GM12875 (cell line): ENCODE results near the gene CNDP1.

Experiments
- H3K4me3 ChIP-seq: one replicate; pipeline ENCODE4 v1.5.1; 2011; ENCODE audit warnings: low read depth, low read length, control low read depth
- CTCF ChIP-seq: IDR thresholded peaks from 2 replicates; pipeline ENCODE4 v1.5.1; 2011; ENCODE audit warnings: low read depth, mild to moderate bottlenecking, control low read depth, inconsistent platforms, low read length, moderate library complexity, borderline replicate concordance; ENCODE audit not compliant: insufficient read depth

Gene CNDP1

GRCh38 chr18:74587441-74587840 lies 53.1 kb downstream of the CNDP1 start:
- no peak overlapping the region for H3K4me3 ChIP-seq
- no peak for TF ChIP-seq CTCF

GRCh38 chr18:74589021-74589420 lies 54.7 kb downstream of the CNDP1 start:
- H3K4me3 ChIP-seq, result no peak overlapping the region
- no peak for TF ChIP-seq CTCF

DNA sequence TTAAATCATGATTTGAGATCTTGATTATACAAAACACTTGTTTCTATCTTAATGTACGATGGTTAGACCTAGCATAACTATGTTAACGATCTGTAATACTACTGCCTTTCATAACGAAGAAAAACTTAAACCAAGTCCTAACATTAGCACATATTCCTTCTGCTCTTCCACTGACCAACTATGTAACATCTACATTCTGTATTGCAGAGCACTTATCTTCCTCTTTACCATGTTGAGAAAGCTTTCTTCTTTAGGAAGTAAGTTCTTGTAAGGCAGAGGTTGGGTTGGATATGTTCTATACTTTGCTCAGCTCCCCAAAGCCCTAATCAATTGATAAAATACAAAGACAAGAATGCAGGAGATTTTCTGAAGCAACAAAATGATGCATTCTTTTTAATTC lies 55.5 kb downstream of the CNDP1 start:
- no peak for TF ChIP-seq CTCF
- H3K4me3 ChIP-seq, result no peak overlapping the region

- no peak for TF ChIP-seq CTCF
- no peak overlapping the region for H3K4me3 ChIP-seq
These were observed 56.4 kb downstream of the CNDP1 start for GRCh38 chr18:74590671-74591070.

DNA sequence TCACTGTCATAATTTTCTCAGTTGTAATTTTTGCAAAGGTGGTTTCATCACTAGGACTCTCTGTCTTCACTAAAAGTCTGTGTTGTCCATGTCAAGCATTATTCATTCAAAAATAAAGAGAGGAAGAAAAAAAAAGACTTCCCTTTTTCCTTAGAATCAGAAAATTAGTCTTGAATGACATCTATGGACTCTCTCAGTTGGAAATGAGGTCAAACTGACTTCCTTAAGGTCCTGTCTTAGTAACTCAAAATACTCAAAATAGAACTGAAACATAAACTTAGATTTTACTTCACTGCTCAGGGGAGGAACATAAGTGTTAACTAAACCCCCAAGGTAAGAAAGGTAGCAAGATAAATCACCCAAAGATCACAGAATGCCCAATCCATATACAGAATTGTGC lies 61.1 kb downstream of the CNDP1 start:
- TF ChIP-seq CTCF, result no peak
- no peak overlapping the region for H3K4me3 ChIP-seq

DNA sequence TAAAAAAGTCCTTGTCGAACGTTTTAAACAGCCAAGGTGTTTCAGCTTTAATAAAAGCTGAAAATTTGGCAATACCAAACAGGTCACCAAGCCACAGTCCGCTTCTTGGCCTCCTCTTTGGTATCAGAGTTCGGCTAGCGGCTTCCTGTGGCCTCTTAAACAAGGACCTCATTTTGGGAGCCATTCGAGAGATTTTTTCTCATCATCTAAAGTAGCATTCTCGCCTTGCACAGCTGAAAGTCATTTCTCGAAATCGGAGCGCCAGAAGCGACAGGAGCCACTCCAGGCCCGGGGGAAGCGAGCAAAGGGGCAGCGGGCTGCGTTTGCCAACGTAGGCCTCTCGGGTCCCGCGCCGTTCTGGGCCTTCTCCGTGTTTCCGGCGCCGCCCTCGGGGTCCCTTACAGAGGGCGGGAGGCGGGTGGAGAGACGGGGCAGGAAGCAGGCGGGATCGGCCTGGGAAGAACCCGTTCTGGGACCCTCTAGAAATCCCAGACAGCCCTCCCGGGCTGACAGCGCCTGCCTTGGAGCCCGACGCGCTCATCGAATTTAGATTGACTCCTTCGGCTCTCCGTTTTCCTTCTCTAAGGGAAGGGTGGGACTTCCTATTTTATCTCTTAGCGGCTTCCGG lies 62.8 kb downstream of the CNDP1 start:
- no peak for TF ChIP-seq CTCF
- H3K4me3 ChIP-seq, result peak overlapping the region; percentile 91

DNA sequence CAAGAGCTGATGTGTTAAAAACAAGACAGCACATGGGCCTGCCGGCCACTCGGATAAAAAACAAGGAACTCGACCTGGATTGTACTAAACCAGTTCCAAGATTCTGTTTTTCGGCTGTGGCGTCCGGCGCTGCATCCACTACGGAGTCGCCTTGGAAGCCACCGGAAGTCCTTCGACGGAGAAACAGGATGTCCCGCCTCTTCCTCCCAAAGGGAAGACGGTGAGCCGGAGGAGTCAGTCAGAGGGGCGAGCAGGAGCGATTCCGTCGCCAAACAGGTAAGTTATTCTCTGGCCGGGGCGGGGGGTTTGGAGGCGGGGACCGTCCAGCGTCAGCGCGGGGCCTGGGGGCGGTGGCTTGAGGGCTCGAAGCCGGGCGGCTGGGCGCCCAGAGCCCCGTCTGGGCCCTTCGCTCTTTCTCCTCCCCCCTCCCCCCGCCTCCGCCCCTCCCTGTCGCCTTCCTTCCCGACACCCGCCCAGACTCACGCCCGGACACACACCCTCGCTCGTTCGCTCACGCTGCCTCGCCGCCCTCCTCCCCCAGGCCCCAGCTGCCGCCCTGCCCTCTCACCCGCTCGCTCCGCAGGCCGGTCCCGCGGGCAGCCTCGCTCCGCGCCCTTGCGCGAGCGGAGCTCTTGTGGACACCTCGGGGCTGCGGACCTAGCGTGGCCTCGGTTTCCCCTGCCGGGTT lies 63.5 kb downstream of the CNDP1 start, which contains the start of gene ZNF407:
Gene ZNF407 (plus strand): TSS at position 209 of the 688 bp plus-strand sequence. CDS start 33,150 bp downstream, outside the sequence.
- H3K4me3 ChIP-seq, result peak within 1 kb of the TSS; percentile 91

More for the DNA sequence above, 63.5 kb downstream of the CNDP1 start, which contains the start of gene ZNF407:
- TF ChIP-seq CTCF, result no peak
